Measurements from ENCODE around the gene NAA40. TPM values are rescaled to one million over a fixed set of nuclear protein-coding genes. Genes with fewer than 3 reads are reported as not detected.
A peak's percentile ranks its signal among the peaks of the same experiment; 100 is the strongest.

The NAA40 gene
- total RNA-seq, 1 donor from 2014 or later: 30.3 TPM

DNA sequence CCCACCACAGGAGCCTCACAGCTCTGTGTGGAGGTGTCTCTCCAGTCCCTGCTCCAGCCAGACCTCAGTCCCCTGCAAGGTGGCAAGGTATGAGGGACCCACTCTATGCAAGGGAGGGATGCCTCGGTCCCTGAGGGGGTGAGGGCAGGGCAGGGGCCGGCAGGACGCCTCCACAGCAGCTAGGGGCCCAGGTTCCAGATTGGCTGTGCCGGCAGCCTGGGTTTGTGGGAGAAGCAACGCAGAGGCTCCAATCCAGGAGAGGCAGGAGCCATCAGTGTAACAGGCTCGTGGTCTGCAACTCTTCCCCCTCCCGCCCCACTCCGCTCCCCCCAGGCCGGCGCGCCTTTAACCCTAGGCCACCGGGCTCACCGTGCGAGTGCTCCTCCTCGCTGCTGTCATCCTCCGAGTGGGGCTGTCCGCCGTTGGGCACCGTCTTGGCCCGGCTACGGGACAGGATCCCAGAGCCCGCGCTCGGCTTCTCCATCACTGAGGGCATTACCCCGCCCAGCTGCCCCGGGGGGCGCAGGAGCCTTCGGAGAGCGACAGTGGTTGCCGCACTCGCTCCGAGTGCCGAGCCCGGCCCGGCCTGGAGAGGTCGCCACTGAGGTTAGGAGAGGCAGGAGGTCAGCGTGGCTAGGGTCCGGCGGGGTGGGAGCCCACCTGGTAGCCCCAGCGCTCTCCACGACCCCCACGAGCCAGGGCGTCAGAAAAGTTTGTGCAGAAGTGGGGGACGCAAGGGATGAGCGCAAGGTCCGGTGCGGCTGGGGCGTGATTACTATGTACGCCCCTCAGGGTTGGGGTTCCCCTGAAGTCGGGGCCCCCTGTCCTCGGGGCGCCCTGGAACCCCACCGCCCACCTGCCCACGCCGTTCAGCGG, 22.6 kb upstream of the NAA40 start:
- Mint-ChIP-seq H3K36me3 (ENCODE audit: low read depth) (no peaks in the 10 kb centered on the region), H3K27ac (no peak overlapping the region), H3K27me3 (ENCODE audit: low read depth) (peaks cover 13% of the 10 kb centered on the region), H3K4me1 (ENCODE audit: low read depth) (peaks cover 4% of the 10 kb centered on the region), H3K4me3 (ENCODE audit: low read depth) (peak overlapping the region; percentile 77), H3K9me3 (no peaks in the 10 kb centered on the region)
- no peak for DNase-seq (ENCODE audit: low spot score)
- intact Hi-C loops (cut with micrococcal nuclease): no loop called here

DNA sequence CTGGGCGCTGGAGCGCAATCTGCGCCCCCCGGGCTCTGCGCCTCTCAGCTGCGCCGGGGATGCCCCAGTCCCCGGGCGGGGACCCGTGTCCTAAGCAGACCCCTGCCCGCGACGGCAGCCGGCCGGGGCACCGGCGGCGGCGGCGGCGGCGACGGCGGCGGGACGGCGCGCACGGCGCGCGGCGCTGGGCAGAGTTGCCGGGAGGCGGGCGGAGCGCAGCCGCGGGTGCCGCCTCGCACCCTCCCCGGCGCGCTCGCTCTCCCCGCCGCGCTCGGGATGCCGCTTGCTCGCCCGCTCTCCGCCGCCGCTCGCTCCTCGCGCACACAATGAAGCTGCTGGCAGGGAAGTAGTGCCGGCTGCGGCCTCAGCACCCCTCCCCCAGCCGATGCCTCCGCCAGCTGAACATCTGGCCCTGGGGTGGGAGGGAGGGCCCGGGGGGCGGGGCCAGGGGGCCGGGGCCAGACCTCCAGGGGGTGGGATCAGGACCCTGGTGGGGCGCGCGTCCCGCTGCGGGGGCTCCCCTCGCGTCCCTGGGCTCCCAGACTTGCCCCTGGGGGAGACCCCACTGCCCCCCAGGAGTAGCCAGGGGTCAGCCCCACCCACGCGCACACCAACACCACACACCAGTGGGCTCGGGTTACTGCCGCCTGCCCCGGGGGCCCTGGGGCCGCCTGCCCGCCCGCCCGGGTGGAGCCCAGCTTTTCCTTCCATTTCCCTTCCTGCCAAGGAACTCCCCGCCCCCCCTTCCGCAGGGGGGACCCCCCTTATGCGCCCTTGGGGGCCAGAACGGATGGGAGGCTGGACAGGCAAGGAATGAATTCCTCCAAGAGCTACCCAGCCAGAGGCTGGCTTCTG, 21.7 kb upstream of the NAA40 start, which contains the start of gene RCOR2:
TSS of gene RCOR2 (minus strand) at position 328 of the 855 bp plus-strand sequence. CDS start 708 bp downstream, outside the sequence.
- no peaks in the 10 kb centered on the region for H3K9me3 Mint-ChIP-seq
- H3K36me3 Mint-ChIP-seq (ENCODE audit: low read depth): no peaks in the 10 kb centered on the region
- peak; percentile 54 for DNase-seq (ENCODE audit: low spot score)
- peaks cover 4% of the 10 kb centered on the region for H3K4me1 Mint-ChIP-seq (ENCODE audit: low read depth)
- peak within 1 kb of the TSS; percentile 77 for H3K4me3 Mint-ChIP-seq (ENCODE audit: low read depth)
- intact Hi-C loops (cut with micrococcal nuclease): no loop called here
- H3K27ac Mint-ChIP-seq: no peak within 1 kb of the TSS
- H3K27me3 Mint-ChIP-seq (ENCODE audit: low read depth): peaks cover 15% of the 10 kb centered on the region

DNA sequence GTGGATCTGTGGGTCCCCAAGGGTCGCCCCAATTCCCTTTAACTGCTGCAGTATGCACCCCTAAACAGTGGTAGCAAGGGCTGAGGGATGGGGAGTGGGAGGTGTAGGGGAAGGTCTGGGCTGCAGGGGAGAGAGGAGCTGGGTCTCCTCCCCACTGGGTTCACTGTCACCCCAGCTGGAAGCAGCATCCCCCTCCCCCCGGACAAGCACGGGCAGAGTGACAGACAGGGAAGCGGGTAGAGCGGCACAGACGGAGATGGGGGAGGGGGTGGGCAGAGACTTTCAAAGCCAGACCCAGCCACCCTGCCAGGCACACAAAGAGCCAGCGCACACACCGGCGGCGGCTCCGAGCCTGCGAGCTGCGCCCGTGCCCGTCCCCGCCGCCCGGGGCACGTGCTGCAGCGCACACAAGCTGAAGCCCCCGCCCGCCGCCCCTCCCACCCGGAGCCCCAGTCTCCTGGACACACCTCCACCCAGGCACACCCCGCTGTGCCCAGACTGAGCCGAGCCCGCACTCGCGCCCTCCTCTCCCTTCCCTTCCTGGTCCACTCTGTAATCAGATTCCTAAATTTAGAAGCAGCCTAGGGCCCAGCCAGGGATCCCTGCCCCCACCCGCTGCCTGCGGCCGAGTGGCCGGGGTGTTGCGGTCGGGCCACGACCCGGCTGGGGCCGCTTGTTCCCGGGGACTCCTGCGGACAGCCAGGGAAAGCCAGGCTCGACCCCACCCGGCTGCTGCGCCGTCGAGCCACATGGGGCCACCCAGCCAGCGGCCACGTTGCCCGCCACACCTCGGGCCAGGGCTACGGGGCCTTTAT, 20.9 kb upstream of the NAA40 start:
- Mint-ChIP-seq H3K4me3 (ENCODE audit: low read depth) (peak overlapping the region; percentile 37), H3K4me1 (ENCODE audit: low read depth) (peaks cover 4% of the 10 kb centered on the region), H3K9me3 (no peaks in the 10 kb centered on the region), H3K27me3 (ENCODE audit: low read depth) (peaks cover 23% of the 10 kb centered on the region), H3K36me3 (ENCODE audit: low read depth) (no peaks in the 10 kb centered on the region), H3K27ac (no peak overlapping the region)
- intact Hi-C loops (cut with micrococcal nuclease): no loop called here
- DNase-seq (ENCODE audit: low spot score): no peak

DNA sequence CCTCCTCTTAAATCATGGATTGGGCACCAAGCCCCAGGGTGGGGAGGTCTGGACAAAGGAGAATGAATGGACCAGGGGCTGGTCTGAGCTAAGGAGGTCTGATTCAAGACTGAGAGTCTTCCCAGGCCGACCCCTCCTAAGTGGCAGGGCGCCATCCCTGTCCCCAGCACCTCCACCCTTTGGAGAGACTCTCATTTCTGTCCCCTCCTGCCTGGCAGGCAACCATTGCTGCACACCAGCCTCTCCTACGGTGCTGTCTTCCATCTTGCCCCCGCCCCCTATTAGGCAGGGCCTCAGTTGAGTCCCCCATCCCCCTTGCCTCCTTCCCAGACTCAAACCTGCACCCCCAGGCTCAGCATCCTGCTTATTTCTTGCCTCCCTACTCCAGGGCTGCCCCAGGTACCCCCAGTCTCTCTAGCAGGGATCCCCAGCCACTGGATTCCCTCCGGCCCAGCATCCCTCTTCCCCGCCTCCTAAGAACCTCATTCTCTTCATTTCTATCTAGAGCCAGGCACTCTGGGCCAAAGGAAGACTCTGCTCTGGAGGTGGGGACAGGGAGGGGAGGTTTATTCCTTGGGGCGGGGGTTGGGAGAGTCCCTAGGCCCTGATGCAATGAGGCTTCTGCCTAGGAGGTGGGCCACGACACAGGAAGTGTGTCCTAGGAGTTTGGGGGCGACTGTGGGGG, 20.2 kb upstream of the NAA40 start:
- Mint-ChIP-seq H3K9me3 (no peaks in the 10 kb centered on the region), H3K4me3 (ENCODE audit: low read depth) (peak overlapping the region; percentile 9), H3K27ac (no peak overlapping the region), H3K4me1 (ENCODE audit: low read depth) (peaks cover 4% of the 10 kb centered on the region), H3K36me3 (ENCODE audit: low read depth) (no peaks in the 10 kb centered on the region), H3K27me3 (ENCODE audit: low read depth) (peaks cover 30% of the 10 kb centered on the region)
- intact Hi-C loops (cut with micrococcal nuclease): no loop called here
- DNase-seq (ENCODE audit: low spot score): no peak

DNA sequence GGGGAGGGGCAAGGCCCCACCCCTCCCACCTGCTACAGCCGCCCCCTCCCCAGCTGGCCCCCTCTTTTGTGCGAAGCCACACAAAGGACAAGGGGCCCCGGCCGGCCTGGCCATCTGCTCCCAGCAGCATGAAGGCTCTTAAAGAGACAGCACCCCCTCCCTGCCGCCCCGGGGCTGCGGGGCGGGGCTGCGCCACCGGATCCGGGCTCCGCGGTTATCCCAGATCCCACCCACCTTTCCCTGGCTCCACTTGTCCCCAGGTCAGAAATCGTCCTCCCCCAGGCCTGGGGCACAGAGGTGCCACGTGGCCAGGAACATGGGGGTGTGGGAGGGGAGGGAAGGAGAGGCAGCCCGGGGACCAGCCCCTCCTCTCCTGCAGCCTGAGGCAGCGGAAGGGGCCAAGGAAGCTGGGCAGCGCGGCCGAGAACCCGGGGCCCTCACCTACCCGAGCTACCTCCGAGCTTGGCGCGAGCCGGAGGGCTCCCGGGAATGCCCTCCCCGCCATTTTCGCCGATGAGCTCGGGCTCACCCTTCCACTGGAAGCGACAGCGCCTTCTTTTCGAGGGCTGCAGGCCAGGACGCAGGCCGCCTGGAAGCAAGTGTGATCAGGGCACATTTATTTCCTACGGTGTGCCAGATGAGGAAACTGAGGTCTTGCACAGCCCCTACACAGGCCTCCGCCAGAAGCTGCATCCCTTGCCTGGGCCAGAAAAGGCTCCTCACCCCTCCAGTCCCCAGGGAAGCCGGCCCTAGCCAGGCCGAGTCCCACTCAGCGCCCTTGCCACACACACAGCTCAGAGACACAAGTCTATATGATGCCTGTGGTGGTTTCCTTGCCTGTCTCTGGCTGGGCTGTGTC, 19.3 kb upstream of the NAA40 start:
- H3K4me3 Mint-ChIP-seq (ENCODE audit: low read depth): no peak overlapping the region
- intact Hi-C loops (cut with micrococcal nuclease): no loop called here
- no peaks in the 10 kb centered on the region for H3K9me3 Mint-ChIP-seq
- no peaks in the 10 kb centered on the region for H3K36me3 Mint-ChIP-seq (ENCODE audit: low read depth)
- peaks cover 34% of the 10 kb centered on the region for H3K27me3 Mint-ChIP-seq (ENCODE audit: low read depth)
- H3K4me1 Mint-ChIP-seq (ENCODE audit: low read depth): peaks cover 4% of the 10 kb centered on the region
- DNase-seq (ENCODE audit: low spot score): no peak
- H3K27ac Mint-ChIP-seq: no peak overlapping the region

DNA sequence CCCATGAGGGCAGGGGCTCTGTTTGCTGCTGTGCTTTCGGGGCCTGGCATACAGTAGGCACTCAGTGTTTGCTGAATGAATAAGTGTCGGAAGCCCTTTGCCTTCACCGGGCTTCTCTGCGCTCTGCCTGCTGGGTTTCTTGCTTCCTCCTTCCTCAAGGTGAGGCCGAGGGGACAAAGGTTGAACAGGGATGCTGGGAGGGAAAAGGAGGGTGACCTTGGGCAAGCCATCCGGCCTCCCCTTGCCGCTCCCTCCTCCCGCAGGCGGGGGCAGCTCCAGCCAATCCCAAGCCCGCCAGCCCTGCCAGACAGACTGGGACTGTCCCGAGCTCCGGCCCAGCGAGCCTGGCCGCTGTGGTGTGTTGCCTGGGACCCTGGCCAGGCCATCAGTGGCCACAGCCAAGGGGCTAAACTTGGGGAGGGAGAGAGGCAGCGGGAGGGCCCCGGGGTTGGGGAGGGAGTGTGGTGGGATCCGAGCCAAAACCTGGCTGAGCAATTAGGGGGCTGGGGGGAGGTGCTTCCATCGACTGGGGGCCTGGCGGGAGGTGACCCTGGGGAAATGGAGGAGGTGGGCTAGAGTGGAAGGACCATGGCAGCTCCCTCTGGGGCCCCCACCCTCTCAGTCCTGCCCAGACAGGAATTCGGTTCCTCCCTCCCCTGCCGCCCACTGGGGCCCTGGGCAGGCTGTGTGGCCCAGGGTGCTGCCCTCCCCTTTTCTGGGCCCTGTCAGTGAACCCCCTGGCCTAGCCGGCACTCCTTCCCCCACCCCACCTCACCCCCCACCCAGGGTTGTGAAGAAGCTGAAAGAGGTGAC, 18.5 kb upstream of the NAA40 start:
- DNase-seq (ENCODE audit: low spot score): no peak
- no peak overlapping the region for H3K4me3 Mint-ChIP-seq (ENCODE audit: low read depth)
- H3K9me3 Mint-ChIP-seq: no peaks in the 10 kb centered on the region
- no peak overlapping the region for H3K27ac Mint-ChIP-seq
- intact Hi-C loops (cut with micrococcal nuclease): no loop called here
- peaks cover 33% of the 10 kb centered on the region for H3K27me3 Mint-ChIP-seq (ENCODE audit: low read depth)
- no peaks in the 10 kb centered on the region for H3K36me3 Mint-ChIP-seq (ENCODE audit: low read depth)
- H3K4me1 Mint-ChIP-seq (ENCODE audit: low read depth): peaks cover 4% of the 10 kb centered on the region

DNA sequence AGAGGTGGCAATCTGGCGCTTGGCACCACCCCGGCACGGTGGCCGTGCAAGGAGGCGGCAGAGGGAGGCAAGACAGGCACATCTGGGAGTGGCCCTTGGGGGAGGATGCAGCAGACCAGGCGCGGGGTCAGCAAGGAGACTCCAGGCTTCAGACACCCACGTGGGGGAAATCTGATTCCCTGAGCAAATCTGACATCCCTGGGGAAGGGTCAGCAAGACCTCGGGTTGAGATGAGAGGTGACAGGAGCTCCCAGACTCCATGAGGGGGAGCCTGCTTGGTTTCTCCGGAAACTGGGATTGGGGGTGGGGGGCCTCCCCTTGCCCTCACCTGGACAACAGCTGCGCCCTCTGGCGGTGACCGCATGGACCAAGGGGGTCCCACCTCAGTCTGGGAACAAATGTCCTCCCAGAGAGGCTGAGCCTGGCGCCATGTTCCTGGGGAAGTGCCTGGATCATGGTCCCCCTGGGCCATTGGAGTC, 17.8 kb upstream of the NAA40 start:
- no peaks in the 10 kb centered on the region for H3K36me3 Mint-ChIP-seq (ENCODE audit: low read depth)
- H3K27ac Mint-ChIP-seq: no peak overlapping the region
- no peak for DNase-seq (ENCODE audit: low spot score)
- H3K4me3 Mint-ChIP-seq (ENCODE audit: low read depth): no peak overlapping the region
- H3K9me3 Mint-ChIP-seq: no peaks in the 10 kb centered on the region
- peaks cover 4% of the 10 kb centered on the region for H3K4me1 Mint-ChIP-seq (ENCODE audit: low read depth)
- intact Hi-C loops (cut with micrococcal nuclease): no loop called here
- H3K27me3 Mint-ChIP-seq (ENCODE audit: low read depth): peaks cover 33% of the 10 kb centered on the region

DNA sequence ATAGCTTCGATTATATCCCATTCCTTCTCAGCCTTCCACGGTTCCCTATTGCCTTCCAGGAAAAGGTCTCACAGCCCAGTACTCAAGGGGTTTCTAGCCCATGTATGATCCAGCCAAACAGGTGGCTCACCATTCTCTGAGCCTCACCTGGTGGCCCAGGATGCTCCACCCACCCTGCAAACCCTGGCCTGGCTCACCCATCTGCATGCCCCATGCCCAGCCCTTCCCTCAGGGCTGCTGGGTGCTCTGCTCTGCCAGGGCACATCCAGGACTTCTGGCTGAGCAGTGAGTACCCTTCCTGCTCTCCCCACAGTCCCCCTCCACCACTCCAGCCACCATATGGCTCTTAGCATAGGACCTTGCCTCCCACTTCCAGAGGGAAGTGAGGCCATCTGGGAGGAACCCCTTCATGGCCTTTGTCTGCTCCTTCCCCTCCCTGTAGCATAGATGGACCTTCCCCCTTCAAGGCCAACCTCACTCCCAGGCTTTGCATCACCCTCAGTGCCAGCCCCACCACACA, 16.1 kb upstream of the NAA40 start:
- Mint-ChIP-seq H3K9me3 (no peaks in the 10 kb centered on the region), H3K27ac (no peak overlapping the region), H3K4me3 (ENCODE audit: low read depth) (no peak overlapping the region), H3K27me3 (ENCODE audit: low read depth) (peaks cover 29% of the 10 kb centered on the region), H3K4me1 (ENCODE audit: low read depth) (peaks cover 2% of the 10 kb centered on the region), H3K36me3 (ENCODE audit: low read depth) (no peaks in the 10 kb centered on the region)
- intact Hi-C loops (cut with micrococcal nuclease): no loop called here
- no peak for DNase-seq (ENCODE audit: low spot score)

DNA sequence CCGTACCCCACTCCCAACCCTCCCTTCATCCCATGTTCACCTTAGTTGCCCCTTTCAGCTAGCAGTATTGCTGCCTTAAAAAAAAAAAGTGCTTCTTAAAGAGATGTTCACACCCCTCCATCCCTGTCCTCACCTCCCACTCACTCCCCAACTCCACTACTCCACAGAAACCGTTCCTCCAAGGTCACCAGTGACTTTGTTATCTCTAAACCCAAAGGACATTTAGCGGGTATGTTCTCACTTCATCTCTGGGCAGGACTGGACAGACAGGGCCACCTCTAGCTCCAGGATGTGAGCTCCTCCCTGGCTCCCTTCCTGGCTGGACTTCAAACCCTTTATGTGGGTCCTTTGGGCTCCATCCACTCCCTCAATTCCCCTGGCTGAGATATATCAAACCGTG, 15.5 kb upstream of the NAA40 start:
- H3K4me3 Mint-ChIP-seq (ENCODE audit: low read depth): no peak overlapping the region
- H3K36me3 Mint-ChIP-seq (ENCODE audit: low read depth): no peaks in the 10 kb centered on the region

DNA sequence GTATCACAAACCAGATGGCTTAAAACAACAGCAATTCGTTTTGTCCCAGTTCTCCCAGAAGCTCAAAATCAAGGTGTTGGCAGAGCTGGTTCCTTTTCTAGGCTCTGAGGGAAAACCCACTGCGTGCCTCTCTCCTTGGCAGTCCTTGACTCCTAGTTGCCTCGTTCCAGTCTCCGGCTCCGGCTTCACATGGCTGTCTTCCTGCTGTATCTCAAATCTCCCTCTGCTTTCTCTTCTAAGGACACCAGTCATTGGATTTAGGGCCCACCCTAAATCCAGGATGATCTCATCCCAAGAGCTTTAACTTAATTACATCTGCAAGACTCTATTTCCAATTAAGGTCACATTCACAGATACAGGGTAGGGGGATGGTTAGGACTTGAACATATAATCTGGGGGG, 9.2 kb upstream of the NAA40 start:
- no peaks in the 10 kb centered on the region for H3K4me1 Mint-ChIP-seq (ENCODE audit: low read depth)
- intact Hi-C loops (cut with micrococcal nuclease): no loop called here
- H3K27ac Mint-ChIP-seq: no peak overlapping the region
- peaks cover 8% of the 10 kb centered on the region for H3K27me3 Mint-ChIP-seq (ENCODE audit: low read depth)
- no peaks in the 10 kb centered on the region for H3K9me3 Mint-ChIP-seq
- DNase-seq (ENCODE audit: low spot score): no peak
- H3K4me3 Mint-ChIP-seq (ENCODE audit: low read depth): no peak overlapping the region
- H3K36me3 Mint-ChIP-seq (ENCODE audit: low read depth): no peaks in the 10 kb centered on the region

More for the DNA sequence above, 15.5 kb upstream of the NAA40 start:
- DNase-seq (ENCODE audit: low spot score): no peak
- Mint-ChIP-seq H3K9me3 (no peaks in the 10 kb centered on the region), H3K27ac (no peak overlapping the region), H3K4me1 (ENCODE audit: low read depth) (peaks cover 2% of the 10 kb centered on the region), H3K27me3 (ENCODE audit: low read depth) (peaks cover 32% of the 10 kb centered on the region)
- intact Hi-C loops (cut with micrococcal nuclease): no loop called here
